AG20443 (cell line): ENCODE data around the gene DYNC1H1.

Experiments used
- DNase-seq: peaks from one replicate; pipeline ENCODE4 v3.0.0; 2012; ENCODE audit warnings: low spot score, mixed read lengths

DYNC1H1 gene

DNA sequence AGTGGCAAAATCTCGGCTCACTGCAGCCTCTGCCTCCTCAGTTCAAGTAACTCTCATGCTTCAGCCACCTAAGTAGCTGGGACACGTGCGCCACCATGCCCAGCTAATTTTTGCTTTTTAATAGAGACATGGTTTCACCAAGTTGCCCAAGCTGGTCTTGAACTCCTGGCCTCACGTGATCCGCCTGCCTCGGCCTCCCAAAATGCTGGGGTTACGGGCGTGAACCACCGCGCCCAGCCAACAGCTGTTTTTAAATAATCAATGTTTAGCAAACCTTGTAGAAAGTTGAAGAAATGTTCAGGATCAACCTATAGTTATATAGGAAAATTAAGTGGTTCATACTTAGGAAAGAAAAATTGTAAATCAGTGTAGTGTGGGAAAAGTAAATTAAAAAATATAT is 128.4 kb downstream of the DYNC1H1 start:
- no peak for DNase-seq

DNA sequence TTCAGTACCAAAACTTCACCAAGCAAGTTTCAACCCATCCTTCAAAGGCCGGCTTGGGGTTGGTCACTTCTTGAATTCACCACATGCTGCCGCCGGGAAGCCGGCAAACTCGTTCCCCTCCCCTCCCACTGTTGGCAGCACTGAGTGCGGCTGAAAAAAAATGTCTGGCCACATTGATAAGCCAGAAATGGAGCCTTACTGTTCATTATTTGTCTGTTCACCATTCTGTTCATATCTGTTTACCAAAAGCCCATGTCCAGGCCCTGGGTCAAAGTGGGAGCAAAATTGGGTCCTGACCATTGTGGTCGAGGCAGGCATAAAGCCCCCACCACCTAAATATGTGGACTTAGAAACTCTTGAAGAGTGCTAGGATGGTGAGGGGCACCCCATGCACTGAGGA is 129.7 kb downstream of the DYNC1H1 start:
- DNase-seq = no peak

DNA sequence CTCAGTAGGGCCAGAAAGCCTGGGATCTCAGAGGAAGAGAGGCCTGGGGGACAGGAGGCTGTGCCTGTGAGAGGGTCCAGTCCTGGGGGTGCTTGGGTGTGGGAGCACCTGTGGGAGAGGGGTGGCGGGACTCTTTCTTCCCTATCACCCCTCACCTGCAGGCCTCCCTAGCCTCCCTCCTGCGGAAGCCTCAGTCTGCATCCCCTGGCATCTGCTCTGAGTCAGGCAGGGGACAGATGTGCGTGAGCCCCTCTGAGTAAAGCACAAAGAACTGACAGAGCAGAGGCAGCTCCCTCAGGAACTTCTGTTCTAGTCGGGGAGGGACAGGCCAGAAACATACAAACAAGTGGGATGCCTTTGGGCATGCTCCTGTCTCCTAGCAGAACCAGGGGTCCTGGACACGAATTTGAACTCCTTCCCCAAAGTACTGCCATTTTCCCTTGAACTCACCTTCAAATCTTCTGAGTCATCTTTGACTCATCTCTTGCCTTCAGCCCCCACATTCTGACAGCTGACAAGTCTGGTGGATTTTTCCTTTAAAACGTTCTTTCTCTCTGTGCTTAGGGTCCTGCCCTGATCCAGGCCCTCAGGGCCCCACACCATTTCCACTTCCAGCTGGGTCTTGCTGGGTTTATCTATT is 131.0 kb downstream of the DYNC1H1 start:
- no peak for DNase-seq

DNA sequence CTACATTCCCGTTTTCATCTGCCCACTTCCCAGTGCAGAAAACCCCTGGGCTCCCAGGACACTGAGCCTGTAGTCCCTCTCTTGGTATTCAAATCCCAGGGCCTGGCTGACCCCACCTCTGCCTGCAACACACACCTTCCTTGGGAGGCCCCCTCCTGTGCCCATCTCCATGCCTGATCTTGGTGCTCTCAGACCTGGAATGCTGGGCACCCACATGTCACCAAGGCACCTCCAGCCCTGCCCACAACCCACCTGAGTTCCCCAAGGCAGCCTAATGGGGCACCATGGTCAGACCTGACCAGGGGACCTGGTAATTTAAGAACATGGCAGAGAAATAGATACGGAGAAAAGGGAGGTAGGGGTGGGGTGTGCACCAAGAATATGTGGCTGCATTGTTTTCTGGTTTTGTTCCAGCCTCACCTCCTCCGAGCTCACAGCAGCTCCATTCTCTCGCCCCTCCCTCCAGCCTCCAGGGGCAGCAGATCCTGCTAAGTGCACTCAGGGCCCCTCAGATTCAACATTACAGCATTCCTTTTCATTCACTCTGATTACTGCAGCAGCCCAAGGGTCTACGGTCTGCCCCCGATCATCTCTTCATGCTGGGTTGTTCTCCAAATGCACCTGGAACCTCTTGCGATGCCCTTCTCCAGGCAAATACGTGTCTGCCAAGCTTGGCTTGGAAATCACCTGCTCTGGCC is 131.6 kb downstream of the DYNC1H1 start:
- DNase-seq = no peak

GRCh38 chr14:102096569-102097188 is 132.3 kb downstream of the DYNC1H1 start:
- DNase-seq = peak; percentile 88

DNA sequence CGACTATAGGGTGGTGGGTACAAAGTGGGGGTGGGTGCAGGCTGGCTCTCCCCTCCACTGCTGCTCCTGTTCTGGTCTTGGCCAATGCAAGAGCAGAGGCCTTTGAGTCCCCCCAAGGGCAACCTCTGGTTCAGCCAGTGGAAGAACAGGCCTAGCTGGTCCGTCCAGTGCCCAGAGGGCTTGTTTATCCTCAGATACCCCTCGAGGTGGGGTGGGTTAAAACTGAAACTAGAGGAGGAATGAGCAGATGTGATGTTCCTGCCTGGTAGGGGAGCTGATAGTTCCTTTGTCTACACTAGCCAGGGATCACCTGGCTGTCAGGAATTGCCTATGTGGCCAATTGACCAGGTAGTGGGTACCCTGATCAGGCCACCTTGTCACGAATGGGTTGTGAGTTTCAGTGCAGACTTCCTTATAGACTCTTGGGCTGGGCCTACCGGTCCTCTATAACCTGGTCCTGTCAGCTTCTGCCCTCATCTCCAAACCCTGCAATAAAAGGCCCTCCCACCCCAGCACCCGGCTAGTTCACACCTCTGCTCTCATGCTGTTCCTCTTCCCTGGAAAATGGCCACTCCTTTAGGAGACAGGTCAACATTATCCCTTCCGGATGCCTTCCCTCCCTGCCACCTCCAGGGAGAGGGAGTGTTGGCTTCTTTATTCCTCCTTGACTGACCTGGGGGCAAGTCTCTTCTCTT is 133.2 kb downstream of the DYNC1H1 start:
- DNase-seq = no peak

DNA sequence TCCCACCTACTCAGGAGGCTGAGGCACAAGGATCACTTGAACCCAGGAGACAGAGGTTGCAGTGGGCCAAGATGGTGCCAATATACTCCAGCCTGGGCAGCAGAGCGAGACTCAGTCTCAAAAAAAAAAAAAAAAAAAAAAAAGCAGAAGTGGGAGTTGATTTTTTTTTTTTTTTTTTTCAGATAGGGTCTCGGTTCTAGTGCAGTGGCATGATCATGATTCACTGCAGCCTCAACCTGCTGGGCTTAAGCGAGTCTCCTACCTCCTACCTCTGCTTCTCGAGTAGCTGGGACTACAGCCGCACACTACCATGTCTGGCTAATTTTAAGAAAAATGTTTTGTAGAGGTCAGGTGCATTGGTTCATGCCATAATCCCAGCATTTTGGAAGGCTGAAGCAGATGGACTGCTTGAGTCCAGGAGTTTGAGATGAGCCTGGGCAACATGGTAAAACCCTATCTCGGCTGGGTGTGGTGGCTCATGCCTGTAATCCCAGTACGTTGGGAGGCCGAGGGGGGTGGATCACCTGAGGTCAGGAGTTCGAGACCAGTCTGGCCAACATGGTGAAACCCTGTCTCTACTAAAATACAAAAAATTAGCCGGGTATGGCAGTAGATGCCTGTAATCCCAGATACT is 138.8 kb downstream of the DYNC1H1 start:
- no peak for DNase-seq

DNA sequence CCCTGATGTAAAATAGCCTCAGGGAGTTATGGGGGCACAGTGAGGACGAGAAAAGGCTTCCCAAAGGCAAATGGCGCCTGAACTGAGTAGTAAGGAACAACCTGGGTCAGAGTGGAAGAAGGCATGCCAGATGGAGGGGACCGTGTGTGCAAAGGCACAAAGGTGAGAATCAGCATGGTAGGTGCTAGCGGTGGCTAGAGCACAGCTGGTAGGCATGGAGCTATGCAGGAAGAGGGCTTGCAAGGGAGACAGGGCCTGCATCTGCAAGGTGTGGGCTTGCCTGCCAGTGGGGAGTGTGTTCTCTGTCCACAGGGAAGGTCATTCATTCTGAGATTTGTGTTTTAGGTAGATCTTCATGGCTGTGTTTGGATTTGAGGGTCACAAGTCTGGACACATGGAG is 141.0 kb downstream of the DYNC1H1 start:
- no peak for DNase-seq
